WTC11 (cell line): ENCODE data around the gene LSM2.

ENCODE experiments used
- CTCF ChIP-seq: fragments of 200-600 bp; IDR thresholded peaks from 2 replicates; pipeline ENCODE4 v1.8.0; 2022; ENCODE audit warnings: antibody characterized with exemption
- E2F4 ChIP-seq: sonication (generic); formaldehyde crosslinking; IDR thresholded peaks from 2 replicates; pipeline ENCODE4 v1.8.1; 2022; ENCODE audit warnings: low read depth, mild to moderate bottlenecking, moderate library complexity, missing genetic modification reagents, borderline replicate concordance
- HMGXB4 ChIP-seq: sonication (generic); formaldehyde crosslinking; IDR thresholded peaks from 2 replicates; pipeline ENCODE4 v1.8.1; 2023; ENCODE audit warnings: mild to moderate bottlenecking, moderate library complexity, missing genetic modification reagents
- MAX ChIP-seq: sonication (generic); formaldehyde crosslinking; IDR thresholded peaks from 2 replicates; pipeline ENCODE4 v1.8.0; 2022; ENCODE audit warnings: mild to moderate bottlenecking, missing genetic modification reagents
- SOX15 ChIP-seq: fragments of 250-450 bp; sonication (Bioruptor Pico); IDR thresholded peaks from 2 replicates; pipeline ENCODE4 v1.9.0; 2021; ENCODE audit warnings: mild to moderate bottlenecking

GRCh38 chr6:31760790-31761189 is 46.0 kb downstream of the LSM2 start:
- TF ChIP-seq MAX (CRISPR knock-in tag) (no peak), CTCF (no peak), SOX15 (CRISPR knock-in tag) (no peak), HMGXB4 (CRISPR knock-in tag) (no peak), E2F4 (CRISPR knock-in tag) (no peak)
